HG02571 (cell line): Measurements from ENCODE around the gene CDH4.
"Not testable (repeated sequence)": the region's sequence is repeated elsewhere in the genome, so short reads cannot be mapped to it uniquely, and the experiment has no call there.

Experiments used
- ATAC-seq: cut with Tn5 transposase; IDR thresholded peaks from one replicate; pipeline ENCODE4 v1.9.1; 2021; ENCODE audit warnings: mild to moderate bottlenecking, moderate library complexity; ENCODE audit not compliant: unreplicated experiment

CDH4 gene

GRCh38 chr20:61956396-61957342 lies 704.6 kb downstream of the CDH4 start:
- ATAC-seq, result no peak

- ATAC-seq, result no peak
These were observed 706.1 kb downstream of the CDH4 start for GRCh38 chr20:61957961-61958715.

GRCh38 chr20:61958773-61959700 lies 707.0 kb downstream of the CDH4 start:
- ATAC-seq, result no peak

GRCh38 chr20:61960836-61961235 lies 708.8 kb downstream of the CDH4 start:
- no peak for ATAC-seq

- no peak for ATAC-seq
These were observed 711.1 kb downstream of the CDH4 start for GRCh38 chr20:61963149-61963548.

- no peak for ATAC-seq
These were observed 712.0 kb downstream of the CDH4 start for GRCh38 chr20:61963885-61964674.

- ATAC-seq, result no peak
These were observed 712.9 kb downstream of the CDH4 start for GRCh38 chr20:61964675-61965605.

GRCh38 chr20:61965606-61966491 lies 713.8 kb downstream of the CDH4 start:
- no peak for ATAC-seq

GRCh38 chr20:61966492-61967244 lies 714.6 kb downstream of the CDH4 start:
- no peak for ATAC-seq

GRCh38 chr20:61967300-61967699 lies 715.2 kb downstream of the CDH4 start:
- ATAC-seq, result no peak

GRCh38 chr20:61968036-61968810 lies 716.2 kb downstream of the CDH4 start:
- no peak for ATAC-seq

GRCh38 chr20:61968932-61969331 lies 716.9 kb downstream of the CDH4 start:
- no peak for ATAC-seq

GRCh38 chr20:61969806-61970205 lies 717.7 kb downstream of the CDH4 start:
- ATAC-seq, result no peak

- no peak for ATAC-seq
These were observed 718.3 kb downstream of the CDH4 start for GRCh38 chr20:61970357-61970756.

- not testable (repeated sequence) for ATAC-seq
These were observed 719.5 kb downstream of the CDH4 start for GRCh38 chr20:61971595-61971994.
